Measurements from ENCODE around the gene CEP70.

DNA sequence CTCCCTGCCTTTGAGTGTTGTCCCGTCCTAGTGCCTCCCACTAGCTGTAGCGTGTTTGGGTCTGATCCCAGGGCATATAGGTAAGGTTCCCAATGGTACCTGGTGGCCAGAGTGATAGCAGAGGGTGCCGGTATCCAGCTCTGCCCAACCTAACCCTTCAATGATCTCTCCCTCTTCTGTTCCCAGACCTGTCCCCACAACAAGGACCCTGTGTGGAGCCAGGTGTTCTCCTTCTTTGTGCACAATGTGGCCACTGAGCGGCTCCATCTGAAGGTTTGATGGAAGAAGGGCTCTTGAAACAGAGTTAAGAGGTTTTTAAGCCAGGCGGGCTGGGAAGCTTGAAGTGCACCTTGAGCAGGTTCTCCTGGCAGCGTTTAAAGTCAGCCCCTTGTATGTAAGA is 124.2 kb downstream of the CEP70 start:
- TF ChIP-seq, protein P1, sequence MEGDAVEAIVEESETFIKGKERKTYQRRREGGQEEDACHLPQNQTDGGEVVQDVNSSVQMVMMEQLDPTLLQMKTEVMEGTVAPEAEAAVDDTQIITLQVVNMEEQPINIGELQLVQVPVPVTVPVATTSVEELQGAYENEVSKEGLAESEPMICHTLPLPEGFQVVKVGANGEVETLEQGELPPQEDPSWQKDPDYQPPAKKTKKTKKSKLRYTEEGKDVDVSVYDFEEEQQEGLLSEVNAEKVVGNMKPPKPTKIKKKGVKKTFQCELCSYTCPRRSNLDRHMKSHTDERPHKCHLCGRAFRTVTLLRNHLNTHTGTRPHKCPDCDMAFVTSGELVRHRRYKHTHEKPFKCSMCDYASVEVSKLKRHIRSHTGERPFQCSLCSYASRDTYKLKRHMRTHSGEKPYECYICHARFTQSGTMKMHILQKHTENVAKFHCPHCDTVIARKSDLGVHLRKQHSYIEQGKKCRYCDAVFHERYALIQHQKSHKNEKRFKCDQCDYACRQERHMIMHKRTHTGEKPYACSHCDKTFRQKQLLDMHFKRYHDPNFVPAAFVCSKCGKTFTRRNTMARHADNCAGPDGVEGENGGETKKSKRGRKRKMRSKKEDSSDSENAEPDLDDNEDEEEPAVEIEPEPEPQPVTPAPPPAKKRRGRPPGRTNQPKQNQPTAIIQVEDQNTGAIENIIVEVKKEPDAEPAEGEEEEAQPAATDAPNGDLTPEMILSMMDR (IDR thresholded peaks at IDR 0.05) = no peak
- no peak for TF ChIP-seq POLR2A (IDR thresholded peaks at IDR 0.05)
